Fibroblast of pulmonary artery (primary cell): Measurements from ENCODE around the gene CYBA.
A peak's percentile ranks its signal among the peaks of the same experiment; 100 is the strongest.

Source experiments
- DNase-seq: peaks from one replicate; pipeline ENCODE4 v3.0.0-alpha.2; 2010; ENCODE audit warnings: low read depth
- H3K4me3 ChIP-seq: replicated peaks from 2 replicates; pipeline ENCODE4 v1.5.1; 2011; ENCODE audit warnings: low read depth, mild to moderate bottlenecking, control low read depth, low read length, moderate library complexity
- TF ChIP-seq, protein P1 (sequence below): IDR thresholded peaks from 2 replicates; pipeline ENCODE4 v1.5.1; 2011; ENCODE audit warnings: mild to moderate bottlenecking, control low read depth, low read length, inconsistent platforms; ENCODE audit errors: missing control alignments

CYBA gene

DNA sequence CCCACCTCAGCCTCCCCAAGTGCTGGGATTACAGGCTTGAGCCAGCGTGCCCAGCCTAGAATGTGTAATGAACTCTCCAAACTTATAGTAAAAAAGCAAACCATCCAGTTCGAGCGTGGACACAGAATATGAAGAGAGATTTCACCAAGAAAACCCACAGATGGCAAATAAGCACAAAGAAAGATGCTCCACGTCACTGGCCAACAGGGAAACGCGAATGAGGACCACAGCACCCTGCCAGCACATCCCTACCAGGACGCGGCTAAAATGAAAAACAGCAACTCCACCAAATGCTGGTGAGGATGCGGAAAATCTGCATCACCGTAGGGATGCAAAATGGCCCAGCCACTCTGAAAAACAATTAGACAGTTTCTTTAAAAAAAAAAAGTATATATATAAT lies 10.6 kb upstream of the CYBA start:
- peak overlapping the region; percentile 75 for H3K4me3 ChIP-seq
- TF ChIP-seq, protein P1, sequence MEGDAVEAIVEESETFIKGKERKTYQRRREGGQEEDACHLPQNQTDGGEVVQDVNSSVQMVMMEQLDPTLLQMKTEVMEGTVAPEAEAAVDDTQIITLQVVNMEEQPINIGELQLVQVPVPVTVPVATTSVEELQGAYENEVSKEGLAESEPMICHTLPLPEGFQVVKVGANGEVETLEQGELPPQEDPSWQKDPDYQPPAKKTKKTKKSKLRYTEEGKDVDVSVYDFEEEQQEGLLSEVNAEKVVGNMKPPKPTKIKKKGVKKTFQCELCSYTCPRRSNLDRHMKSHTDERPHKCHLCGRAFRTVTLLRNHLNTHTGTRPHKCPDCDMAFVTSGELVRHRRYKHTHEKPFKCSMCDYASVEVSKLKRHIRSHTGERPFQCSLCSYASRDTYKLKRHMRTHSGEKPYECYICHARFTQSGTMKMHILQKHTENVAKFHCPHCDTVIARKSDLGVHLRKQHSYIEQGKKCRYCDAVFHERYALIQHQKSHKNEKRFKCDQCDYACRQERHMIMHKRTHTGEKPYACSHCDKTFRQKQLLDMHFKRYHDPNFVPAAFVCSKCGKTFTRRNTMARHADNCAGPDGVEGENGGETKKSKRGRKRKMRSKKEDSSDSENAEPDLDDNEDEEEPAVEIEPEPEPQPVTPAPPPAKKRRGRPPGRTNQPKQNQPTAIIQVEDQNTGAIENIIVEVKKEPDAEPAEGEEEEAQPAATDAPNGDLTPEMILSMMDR = no peak
- DNase-seq = no peak

GRCh38 chr16:88659160-88659559 lies 8.3 kb upstream of the CYBA start:
- TF ChIP-seq, protein P1 = no peak
- H3K4me3 ChIP-seq = no peak overlapping the region
- no peak for DNase-seq

GRCh38 chr16:88658714-88659113 lies 7.9 kb upstream of the CYBA start:
- no peak overlapping the region for H3K4me3 ChIP-seq
- TF ChIP-seq, protein P1 = no peak
- DNase-seq = no peak

DNA sequence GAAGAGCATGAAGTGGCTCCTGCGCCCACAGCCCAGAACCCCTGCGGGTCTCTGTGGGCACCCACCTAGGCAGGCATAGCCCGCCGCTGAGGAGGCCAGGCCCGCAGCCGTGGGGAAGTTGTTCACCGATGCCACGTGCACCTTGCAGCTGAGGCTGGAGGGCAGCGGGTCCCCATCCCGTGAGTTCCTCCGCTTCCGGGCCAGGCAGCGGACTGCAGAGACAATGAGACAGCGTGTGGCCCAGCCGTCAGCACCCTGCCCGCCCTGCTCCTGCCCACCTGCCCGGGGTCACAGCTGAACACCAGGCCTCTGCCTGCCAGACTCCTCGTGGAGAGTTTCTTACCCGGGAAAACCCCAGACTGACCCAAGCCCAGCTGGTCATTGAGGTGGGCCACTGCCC lies 6.5 kb upstream of the CYBA start:
- no peak for DNase-seq
- TF ChIP-seq, protein P1 = no peak

GRCh38 chr16:88656291-88656980 lies 5.6 kb upstream of the CYBA start:
- TF ChIP-seq, protein P1 = no peak
- no peak for DNase-seq
- H3K4me3 ChIP-seq = no peak overlapping the region

More for the DNA sequence above, 6.5 kb upstream of the CYBA start:
- no peak overlapping the region for H3K4me3 ChIP-seq

- no peak overlapping the region for H3K4me3 ChIP-seq
- DNase-seq = no peak
- TF ChIP-seq, protein P1 = no peak
These were observed 5.0 kb upstream of the CYBA start for GRCh38 chr16:88655733-88656281.
